Measurements from ENCODE around the gene SGCE. TPM values are rescaled to one million over a fixed set of nuclear protein-coding genes. Genes with fewer than 3 reads are reported as not detected.

Gene SGCE
- total and polyA plus RNA-seq, 4 donors, result 9.3 to 70.6 (median 44.2) TPM

DNA sequence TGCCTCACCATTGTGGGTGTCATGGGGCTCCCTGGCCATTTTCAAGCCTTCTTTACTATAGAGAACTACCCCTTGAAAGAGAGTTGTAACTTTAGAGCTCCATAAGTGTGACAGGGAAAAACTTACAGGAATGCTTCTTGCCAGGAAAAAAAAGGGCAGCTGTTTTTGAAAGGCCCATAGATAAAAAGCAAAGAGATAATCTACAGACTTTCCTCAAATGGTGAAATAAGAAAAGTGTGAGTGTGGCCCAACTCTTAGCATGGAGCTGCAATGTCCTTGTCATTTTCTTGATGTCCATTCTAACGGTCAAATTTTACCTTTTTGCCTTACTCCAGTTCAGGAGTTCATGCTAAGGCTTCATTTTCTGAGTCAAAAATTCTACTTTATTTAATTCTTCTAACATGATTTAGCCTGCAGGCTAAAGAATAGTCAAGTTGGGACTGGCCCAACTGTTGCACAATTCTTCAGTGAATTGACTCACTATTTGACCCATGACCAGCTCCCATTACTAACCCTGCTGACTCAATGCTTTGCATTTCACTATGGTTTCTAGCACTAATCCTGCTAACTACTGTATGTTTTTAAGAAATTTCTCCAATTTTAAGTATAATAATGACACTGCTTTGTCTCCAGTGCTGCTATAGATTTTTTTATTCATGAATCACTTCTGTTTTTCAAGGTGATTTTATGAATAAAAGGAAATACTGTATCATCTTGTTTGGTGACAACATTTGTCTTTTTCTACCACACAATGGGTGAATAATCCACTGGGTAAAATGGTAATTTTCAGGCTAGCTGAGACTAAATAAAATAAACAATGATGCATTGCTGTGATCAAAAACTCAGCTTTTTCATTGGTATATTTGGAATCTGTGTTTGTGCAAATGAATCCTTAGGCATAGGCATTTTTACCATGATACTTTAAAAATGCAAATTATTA lies 41.4 kb upstream of the SGCE start:
- H3K27ac ChIP-seq (ENCODE audit: low read depth in 1 of 2, low read length in 2 of 2), result no peak overlapping the region
- no peaks in the 10 kb centered on the region for H3K36me3 ChIP-seq (ENCODE audit: control insufficient read depth in 4 of 4, insufficient read depth in 3 of 4, low read depth in 1 of 4, low read length in 3 of 4)
- H3K4me3 ChIP-seq (ENCODE audit: low read depth in 1 of 3, low read length in 3 of 3), result no peak overlapping the region
- no peaks in the 10 kb centered on the region for H3K9me3 ChIP-seq (ENCODE audit: control insufficient read depth in 4 of 4, low read length in 3 of 4)
- H3K4me1 ChIP-seq (ENCODE audit: control insufficient read depth in 4 of 4, insufficient read depth in 4 of 4, low read length in 3 of 4), result peaks cover 0 to 4% (median 2%) of the 10 kb centered on the region in 4 donors
- H3K27me3 ChIP-seq (ENCODE audit: control insufficient read depth in 4 of 4, insufficient read depth in 4 of 4, low read length in 3 of 4), result no peaks in the 10 kb centered on the region
- no peak for DNase-seq (ENCODE audit: low spot score)
- no peak overlapping the region for H3K9ac ChIP-seq (ENCODE audit: low read depth in 1 of 2, low read length in 2 of 2)
- 65% methylated on average over 1 of the region's 1 CpG for WGBS
- TF ChIP-seq HNF4A (conservative IDR thresholded peaks at IDR 0.05) (peak; percentile 61 to 64), RAD21 (IDR thresholded peaks at IDR 0.05) (peak; percentile 19 to 21), RXRA (IDR thresholded peaks at IDR 0.05) (no peak), NR2F2 (IDR thresholded peaks at IDR 0.05) (peak; percentile 82), YY1 (IDR thresholded peaks at IDR 0.05) (peak; percentile 59), TAF1 (conservative IDR thresholded peaks at IDR 0.05) (no peak), GABPA (IDR thresholded peaks at IDR 0.05 in 1 of 2, conservative IDR thresholded peaks at IDR 0.05 in 1 of 2) (no peak), JUND (IDR thresholded peaks at IDR 0.05) (peak; percentile 94 to 95)
- TF ChIP-seq, protein P1, sequence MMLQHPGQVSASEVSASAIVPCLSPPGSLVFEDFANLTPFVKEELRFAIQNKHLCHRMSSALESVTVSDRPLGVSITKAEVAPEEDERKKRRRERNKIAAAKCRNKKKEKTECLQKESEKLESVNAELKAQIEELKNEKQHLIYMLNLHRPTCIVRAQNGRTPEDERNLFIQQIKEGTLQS (IDR thresholded peaks at IDR 0.05), result peak; percentile 92
- TF ChIP-seq, protein P2, sequence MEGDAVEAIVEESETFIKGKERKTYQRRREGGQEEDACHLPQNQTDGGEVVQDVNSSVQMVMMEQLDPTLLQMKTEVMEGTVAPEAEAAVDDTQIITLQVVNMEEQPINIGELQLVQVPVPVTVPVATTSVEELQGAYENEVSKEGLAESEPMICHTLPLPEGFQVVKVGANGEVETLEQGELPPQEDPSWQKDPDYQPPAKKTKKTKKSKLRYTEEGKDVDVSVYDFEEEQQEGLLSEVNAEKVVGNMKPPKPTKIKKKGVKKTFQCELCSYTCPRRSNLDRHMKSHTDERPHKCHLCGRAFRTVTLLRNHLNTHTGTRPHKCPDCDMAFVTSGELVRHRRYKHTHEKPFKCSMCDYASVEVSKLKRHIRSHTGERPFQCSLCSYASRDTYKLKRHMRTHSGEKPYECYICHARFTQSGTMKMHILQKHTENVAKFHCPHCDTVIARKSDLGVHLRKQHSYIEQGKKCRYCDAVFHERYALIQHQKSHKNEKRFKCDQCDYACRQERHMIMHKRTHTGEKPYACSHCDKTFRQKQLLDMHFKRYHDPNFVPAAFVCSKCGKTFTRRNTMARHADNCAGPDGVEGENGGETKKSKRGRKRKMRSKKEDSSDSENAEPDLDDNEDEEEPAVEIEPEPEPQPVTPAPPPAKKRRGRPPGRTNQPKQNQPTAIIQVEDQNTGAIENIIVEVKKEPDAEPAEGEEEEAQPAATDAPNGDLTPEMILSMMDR (IDR thresholded peaks at IDR 0.05; ENCODE audit: low read depth, low read length, missing input control), result no peak
- TF ChIP-seq, protein P3, sequence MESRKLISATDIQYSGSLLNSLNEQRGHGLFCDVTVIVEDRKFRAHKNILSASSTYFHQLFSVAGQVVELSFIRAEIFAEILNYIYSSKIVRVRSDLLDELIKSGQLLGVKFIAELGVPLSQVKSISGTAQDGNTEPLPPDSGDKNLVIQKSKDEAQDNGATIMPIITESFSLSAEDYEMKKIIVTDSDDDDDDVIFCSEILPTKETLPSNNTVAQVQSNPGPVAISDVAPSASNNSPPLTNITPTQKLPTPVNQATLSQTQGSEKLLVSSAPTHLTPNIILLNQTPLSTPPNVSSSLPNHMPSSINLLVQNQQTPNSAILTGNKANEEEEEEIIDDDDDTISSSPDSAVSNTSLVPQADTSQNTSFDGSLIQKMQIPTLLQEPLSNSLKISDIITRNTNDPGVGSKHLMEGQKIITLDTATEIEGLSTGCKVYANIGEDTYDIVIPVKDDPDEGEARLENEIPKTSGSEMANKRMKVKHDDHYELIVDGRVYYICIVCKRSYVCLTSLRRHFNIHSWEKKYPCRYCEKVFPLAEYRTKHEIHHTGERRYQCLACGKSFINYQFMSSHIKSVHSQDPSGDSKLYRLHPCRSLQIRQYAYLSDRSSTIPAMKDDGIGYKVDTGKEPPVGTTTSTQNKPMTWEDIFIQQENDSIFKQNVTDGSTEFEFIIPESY (IDR thresholded peaks at IDR 0.05), result no peak
- TF ChIP-seq, protein P4, sequence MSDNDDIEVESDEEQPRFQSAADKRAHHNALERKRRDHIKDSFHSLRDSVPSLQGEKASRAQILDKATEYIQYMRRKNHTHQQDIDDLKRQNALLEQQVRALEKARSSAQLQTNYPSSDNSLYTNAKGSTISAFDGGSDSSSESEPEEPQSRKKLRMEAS (IDR thresholded peaks at IDR 0.05), result no peak

DNA sequence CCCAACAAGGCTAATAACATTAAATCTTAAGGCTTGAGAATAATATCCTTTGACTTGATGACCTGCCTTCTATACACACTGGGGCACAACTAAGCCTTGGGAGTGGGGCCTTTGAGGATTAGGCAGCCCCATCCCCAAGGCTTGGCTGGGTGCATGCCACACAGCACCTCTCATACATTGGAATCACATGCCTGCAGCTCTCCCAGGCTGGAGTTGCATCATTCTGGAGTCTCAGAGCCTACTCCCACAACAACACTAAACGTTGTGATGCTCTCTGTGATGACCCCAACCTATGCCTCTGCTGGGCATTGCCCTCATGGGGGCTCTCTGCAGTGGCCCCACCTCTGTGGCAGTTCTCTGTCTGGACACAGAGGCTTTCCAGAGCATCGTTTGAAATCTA lies 31.9 kb upstream of the SGCE start:
- no peaks in the 10 kb centered on the region for H3K4me1 ChIP-seq (ENCODE audit: control insufficient read depth in 4 of 4, insufficient read depth in 4 of 4, low read length in 3 of 4)
- H3K4me3 ChIP-seq (ENCODE audit: low read depth in 1 of 3, low read length in 3 of 3), result no peak overlapping the region
- H3K27me3 ChIP-seq (ENCODE audit: control insufficient read depth in 4 of 4, insufficient read depth in 4 of 4, low read length in 3 of 4), result no peaks in the 10 kb centered on the region
- TF ChIP-seq RXRA (IDR thresholded peaks at IDR 0.05) (no peak), NR2F2 (IDR thresholded peaks at IDR 0.05) (no peak), JUND (IDR thresholded peaks at IDR 0.05) (no peak)
- no peaks in the 10 kb centered on the region for H3K36me3 ChIP-seq (ENCODE audit: control insufficient read depth in 4 of 4, insufficient read depth in 3 of 4, low read depth in 1 of 4, low read length in 3 of 4)
- DNase-seq (ENCODE audit: low spot score), result no peak
- H3K9ac ChIP-seq (ENCODE audit: low read depth in 1 of 2, low read length in 2 of 2), result no peak overlapping the region
- H3K27ac ChIP-seq (ENCODE audit: low read depth in 1 of 2, low read length in 2 of 2), result no peak overlapping the region
- WGBS, result 53% methylated on average over 2 of the region's 2 CpGs
- H3K9me3 ChIP-seq (ENCODE audit: control insufficient read depth in 4 of 4, low read length in 3 of 4), result no peaks in the 10 kb centered on the region
